H9 (cell line): ENCODE measurements around the gene PCYT1A. TPM values are rescaled to one million over a fixed set of nuclear protein-coding genes. Genes with fewer than 3 reads are reported as not detected.

Experiments used
- DNase-seq: peaks from one replicate; pipeline ENCODE4 v3.0.0-alpha.2; 2017
- H2AFZ ChIP-seq: one replicate; pipeline ENCODE4 v1.6.1; 2013; ENCODE audit warnings: mild to moderate bottlenecking, low read length, control low read depth, moderate library complexity
- H2AK5ac ChIP-seq: 2 replicates; pipeline ENCODE4 v1.6.1; 2013; ENCODE audit warnings: low read length, control low read depth, mixed read lengths; ENCODE audit not compliant: insufficient read length
- H2BK120ac ChIP-seq: one replicate; pipeline ENCODE4 v1.6.1; 2013; ENCODE audit warnings: low read depth, mild to moderate bottlenecking, low read length, control low read depth, inconsistent platforms; ENCODE audit not compliant: poor library complexity, severe bottlenecking
- H2BK12ac ChIP-seq: 2 replicates; pipeline ENCODE4 v1.6.1; 2013; ENCODE audit warnings: low read length, control low read depth, mixed read lengths, low read depth; ENCODE audit not compliant: insufficient read length
- H2BK15ac ChIP-seq: 2 replicates; pipeline ENCODE4 v1.6.1; 2013; ENCODE audit warnings: low read depth, low read length, control low read depth
- H2BK20ac ChIP-seq: one replicate; pipeline ENCODE4 v1.6.1; 2013; ENCODE audit warnings: low read depth, mild to moderate bottlenecking, low read length, control low read depth, inconsistent platforms; ENCODE audit not compliant: poor library complexity, severe bottlenecking
- H2BK5ac ChIP-seq: 2 replicates; pipeline ENCODE4 v1.6.1; 2013; ENCODE audit warnings: low read length, control low read depth, mixed read lengths; ENCODE audit not compliant: insufficient read length
- H3K14ac ChIP-seq: 2 replicates; pipeline ENCODE4 v1.6.1; 2013; ENCODE audit warnings: low read length, control low read depth; ENCODE audit not compliant: insufficient read depth
- H3K18ac ChIP-seq: 2 replicates; pipeline ENCODE4 v1.6.1; 2013; ENCODE audit warnings: low read depth, mild to moderate bottlenecking, mixed read lengths, low read length, control low read depth; ENCODE audit not compliant: insufficient read length
- H3K23ac ChIP-seq: 2 replicates; pipeline ENCODE4 v1.6.1; 2013; ENCODE audit warnings: low read length, control low read depth, mixed read lengths, low read depth; ENCODE audit not compliant: insufficient read length
- H3K23me2 ChIP-seq: 2 replicates; pipeline ENCODE4 v1.6.1; 2013; ENCODE audit warnings: low read depth, mild to moderate bottlenecking, mixed read lengths, low read length, control low read depth; ENCODE audit not compliant: insufficient read length, poor library complexity, severe bottlenecking
- H3K27ac ChIP-seq: 2 replicates; pipeline ENCODE4 v1.5.1; 2013; ENCODE audit warnings: low read length, control low read depth, mixed read lengths, low read depth; ENCODE audit not compliant: insufficient read length
- H3K27me3 ChIP-seq: 2 replicates; pipeline ENCODE4 v1.6.1; 2013; ENCODE audit warnings: low read length, control low read depth, inconsistent platforms; ENCODE audit not compliant: insufficient read depth
- H3K4ac ChIP-seq: 2 replicates; pipeline ENCODE4 v1.6.1; 2013; ENCODE audit warnings: low read depth, mild to moderate bottlenecking, control low read depth, inconsistent platforms, low read length, moderate library complexity
- H3K4me1 ChIP-seq: 2 replicates; pipeline ENCODE4 v1.6.1; 2013; ENCODE audit warnings: low read length, control low read depth, inconsistent platforms; ENCODE audit not compliant: insufficient read depth
- H3K4me2 ChIP-seq: 2 replicates; pipeline ENCODE4 v1.6.1; 2013; ENCODE audit warnings: low read length, control low read depth, mixed read lengths; ENCODE audit not compliant: insufficient read length, insufficient read depth
- H3K56ac ChIP-seq: 2 replicates; pipeline ENCODE4 v1.6.1; 2013; ENCODE audit warnings: low read depth, mild to moderate bottlenecking, mixed read lengths, low read length, control low read depth; ENCODE audit not compliant: insufficient read length
- H3K79me1 ChIP-seq: 2 replicates; pipeline ENCODE4 v1.6.1; 2013; ENCODE audit warnings: low read depth, mild to moderate bottlenecking, moderate library complexity, low read length, control low read depth, inconsistent platforms; ENCODE audit not compliant: insufficient read depth, poor library complexity, severe bottlenecking
- H3K79me2 ChIP-seq: 2 replicates; pipeline ENCODE4 v1.6.1; 2013; ENCODE audit warnings: low read length, control low read depth, inconsistent platforms; ENCODE audit not compliant: insufficient read depth
- H3K9ac ChIP-seq: 2 replicates; pipeline ENCODE4 v1.6.1; 2013; ENCODE audit warnings: low read length, control low read depth, mixed read lengths; ENCODE audit not compliant: insufficient read length; ENCODE audit errors: extremely low read depth
- H3K9me3 ChIP-seq: one replicate; pipeline ENCODE4 v1.6.1; 2013; ENCODE audit warnings: low read depth, low read length, inconsistent platforms; ENCODE audit not compliant: control insufficient read depth
- H3T11ph ChIP-seq: one replicate; pipeline ENCODE4 v1.6.1; 2013; ENCODE audit warnings: mild to moderate bottlenecking, low read length, control low read depth, inconsistent platforms
- H4K20me1 ChIP-seq: one replicate; pipeline ENCODE4 v1.6.1; 2013; ENCODE audit not compliant: control insufficient read depth, insufficient read length, insufficient read depth
- H4K5ac ChIP-seq: 2 replicates; pipeline ENCODE4 v1.6.1; 2013; ENCODE audit warnings: low read depth, mild to moderate bottlenecking, mixed read lengths, low read length, control low read depth; ENCODE audit not compliant: insufficient read length
- H4K8ac ChIP-seq: replicated peaks from 2 replicates; pipeline ENCODE4 v1.6.1; 2013; ENCODE audit warnings: low read length, control low read depth, mixed read lengths, low read depth; ENCODE audit not compliant: insufficient read length
- H4K91ac ChIP-seq: 2 replicates; pipeline ENCODE4 v1.6.1; 2013; ENCODE audit warnings: low read depth, mild to moderate bottlenecking, moderate library complexity, mixed read lengths, low read length, control low read depth; ENCODE audit not compliant: insufficient read length
- H3K27ac Mint-ChIP-seq, 3 experiments: 2 replicates in 2 of 3; 3 replicates in 1 of 3; pipeline ENCODE4 v1.8.0; 2020 to 2021; ENCODE audit warnings: mixed read lengths in 3 of 3, mild to moderate bottlenecking in 1 of 3, moderate library complexity in 1 of 3
- H3K27me3 Mint-ChIP-seq: 2 replicates; pipeline ENCODE4 v1.8.0; 2021; ENCODE audit warnings: low read depth, mild to moderate bottlenecking, moderate library complexity, mixed read lengths
- H3K36me3 Mint-ChIP-seq, 3 experiments: 2 replicates in 2 of 3; 3 replicates in 1 of 3; pipeline ENCODE4 v1.8.0; 2020 to 2021; ENCODE audit warnings: low read depth in 3 of 3, mixed read lengths in 3 of 3; ENCODE audit not compliant: insufficient read depth in 1 of 3
- H3K4me1 Mint-ChIP-seq, 2 experiments: 2 replicates each; pipeline ENCODE4 v1.8.0; 2020; ENCODE audit warnings: mixed read lengths in 2 of 2
- H3K4me3 Mint-ChIP-seq, 2 experiments: 2 replicates in 1 of 2; 3 replicates in 1 of 2; pipeline ENCODE4 v1.8.0; 2020 to 2021; ENCODE audit warnings: mild to moderate bottlenecking in 2 of 2, mixed read lengths in 2 of 2, moderate library complexity in 1 of 2
- H3K9me3 Mint-ChIP-seq, 2 experiments: 2 replicates in 1 of 2; 3 replicates in 1 of 2; pipeline ENCODE4 v1.8.0; 2020; ENCODE audit warnings: mild to moderate bottlenecking in 2 of 2, mixed read lengths in 2 of 2, moderate library complexity in 1 of 2
- CTCF ChIP-seq: fragments of 200-600 bp; sonication (generic); conservative IDR thresholded peaks from 3 replicates; pipeline ENCODE4 v1.8.0; 2021; ENCODE audit warnings: antibody characterized with exemption, mild to moderate bottlenecking
- WGBS: extraction: QIAGEN DNeasy Blood & Tissue Kit; methylation state at CpG from one replicate; pipeline ENCODE4 v1.1.7; 2013; ENCODE audit warnings: missing lambda C conversion rate, low lambda C conversion rate, mixed read lengths; ENCODE audit not compliant: insufficient read length; ENCODE audit errors: extremely low coverage; 5-methylcytosine and 5-hydroxymethylcytosine counted together
- total RNA-seq: library from RNA; stranded (reverse); gene quantifications from 2 replicates; pipeline ENCODE4 v1.2.1, GENCODE V29; 2021

The PCYT1A gene
- total RNA-seq, 1 experiment from 2014 or later, result 31.6 TPM

DNA sequence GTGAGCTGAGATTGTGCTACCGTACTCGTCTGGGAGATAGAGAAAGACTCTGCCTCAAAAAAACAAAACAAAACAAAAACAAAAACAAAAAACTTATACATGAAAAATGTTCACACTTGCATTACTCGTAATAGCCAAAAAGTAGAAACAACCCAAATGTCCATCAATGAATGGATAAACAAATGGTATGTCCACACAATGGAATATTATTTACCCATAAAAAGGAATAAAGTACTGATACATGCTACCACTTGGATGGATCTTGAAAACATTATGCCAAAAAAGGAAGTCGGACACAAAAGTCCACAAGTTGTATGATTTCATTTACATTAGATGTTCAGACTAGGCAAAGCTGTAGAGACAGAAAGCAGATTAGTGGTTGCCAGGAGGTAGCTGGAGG, 26.7 kb downstream of the PCYT1A start:
- Histone ChIP-seq H4K8ac (no peak overlapping the region), H2AFZ (no peak overlapping the region), H3K23ac (no peak overlapping the region), H2AK5ac (no peak overlapping the region), H3K9me3 (no peaks in the 10 kb centered on the region), H4K5ac (no peak overlapping the region), H4K20me1 (no peaks in the 10 kb centered on the region), H2BK120ac (no peak overlapping the region), H3K27me3 (no peaks in the 10 kb centered on the region), H2BK15ac (no peak overlapping the region), H3K23me2 (no peaks in the 10 kb centered on the region), H3K27ac (no peak overlapping the region), H3K9ac (no peak overlapping the region), H3T11ph (no peak overlapping the region), H3K4me1 (no peaks in the 10 kb centered on the region; the same call in 1 of the 2 replicates), H2BK12ac (no peak overlapping the region), H3K4ac (no peak overlapping the region), H3K79me2 (no peaks in the 10 kb centered on the region), H3K4me2 (no peak overlapping the region), H3K79me1 (no peaks in the 10 kb centered on the region), H3K56ac (no peak overlapping the region), H3K18ac (no peak overlapping the region), H3K14ac (no peak overlapping the region), H2BK5ac (no peak overlapping the region), H4K91ac (no peak overlapping the region), H2BK20ac (no peak overlapping the region)
- WGBS, result no CpG with 5 or more reads among the region's 4 CpGs
- TF ChIP-seq CTCF, result no peak
- no peak for DNase-seq
- Mint-ChIP-seq H3K27ac (no peak overlapping the region), H3K36me3 (peaks cover 5 to 23% (median 11%) of the 10 kb centered on the region in 3 experiments; a peak in 6 of 7 replicates), H3K27me3 (no peaks in the 10 kb centered on the region), H3K4me1 (peaks cover 16 to 20% of the 10 kb centered on the region in 2 experiments), H3K4me3 (no peak overlapping the region; a peak in 1 of 5 replicates), H3K9me3 (peaks cover 0 to 5% of the 10 kb centered on the region in 2 experiments; a peak in 2 of 5 replicates)
